ENCODE data around the gene EMC7.
A peak's percentile ranks its signal among the peaks of the same experiment; 100 is the strongest.

The EMC7 gene

GRCh38 chr15:34101366-34102174 lies at the start of gene EMC7, which contains the start of gene PGBD4:
TSS of gene EMC7 (minus strand) at chr15:34101862. CDS start at chr15:34101839, 23 bp downstream.
TSS of gene PGBD4 (plus strand) at chr15:34102083. CDS start at chr15:34102532, 449 bp downstream.
- in situ Hi-C loops (cut with HindIII; ENCODE audit: low sequenced_read_pairs): no loop called here
- TF ChIP-seq CTCF (IDR thresholded peaks at IDR 0.05; ENCODE audit: low read depth, low read length): no peak
- peak; percentile 100 for DNase-seq (ENCODE audit: low read depth, low spot score)
- H3K4me3 ChIP-seq (ENCODE audit: low read depth, low read length): peak within 1 kb of the TSS; percentile 83

GRCh38 chr15:34147371-34148140 lies 45.9 kb upstream of the EMC7 start:
- in situ Hi-C loops (cut with HindIII; ENCODE audit: low sequenced_read_pairs): no loop called here
- H3K4me3 ChIP-seq (ENCODE audit: low read depth, low read length): no peak overlapping the region
- DNase-seq (ENCODE audit: low read depth, low spot score): peak; percentile 14
- TF ChIP-seq CTCF (IDR thresholded peaks at IDR 0.05; ENCODE audit: low read depth, low read length): no peak

- no peak for DNase-seq (ENCODE audit: low read depth, low spot score)
- no peak overlapping the region for H3K4me3 ChIP-seq (ENCODE audit: low read depth, low read length)
- in situ Hi-C loops (cut with HindIII; ENCODE audit: low sequenced_read_pairs): no loop called here
- TF ChIP-seq CTCF (IDR thresholded peaks at IDR 0.05; ENCODE audit: low read depth, low read length): no peak
Measured at GRCh38 chr15:34133511-34133910, 31.8 kb upstream of the EMC7 start.

GRCh38 chr15:34132881-34133280 lies 31.2 kb upstream of the EMC7 start:
- DNase-seq (ENCODE audit: low read depth, low spot score): no peak
- H3K4me3 ChIP-seq (ENCODE audit: low read depth, low read length): no peak overlapping the region
- TF ChIP-seq CTCF (IDR thresholded peaks at IDR 0.05; ENCODE audit: low read depth, low read length): no peak
- in situ Hi-C loops (cut with HindIII; ENCODE audit: low sequenced_read_pairs): no loop called here

- in situ Hi-C loops (cut with HindIII; ENCODE audit: low sequenced_read_pairs): no loop called here
- H3K4me3 ChIP-seq (ENCODE audit: low read depth, low read length): no peak overlapping the region
- no peak for DNase-seq (ENCODE audit: low read depth, low spot score)
- TF ChIP-seq CTCF (IDR thresholded peaks at IDR 0.05; ENCODE audit: low read depth, low read length): no peak
Measured at GRCh38 chr15:34128898-34129297, 27.2 kb upstream of the EMC7 start.

GRCh38 chr15:34126522-34126921 lies 24.9 kb upstream of the EMC7 start:
- in situ Hi-C loops (cut with HindIII; ENCODE audit: low sequenced_read_pairs): no loop called here
- TF ChIP-seq CTCF (IDR thresholded peaks at IDR 0.05; ENCODE audit: low read depth, low read length): no peak
- DNase-seq (ENCODE audit: low read depth, low spot score): no peak
- H3K4me3 ChIP-seq (ENCODE audit: low read depth, low read length): no peak overlapping the region
